Thyroid gland (tissue), 4 donors: Measurements from ENCODE around the gene PCBP3. TPM values are rescaled to one million over a fixed set of nuclear protein-coding genes. Genes with fewer than 3 reads are reported as not detected.

Experiments
- DNase-seq, 2 donors: peaks; one replicate each; pipeline ENCODE4 v3.0.0-alpha.2; 2019
- H3K27ac ChIP-seq, 3 donors: fragments of 200-600 bp; sonication (generic); 1 replicate in 2 of 3; 2 replicates in 1 of 3; pipeline ENCODE4 v1.5.1; 2016 to 2019; ENCODE audit warnings: mild to moderate bottlenecking in 1 of 3, moderate library complexity in 1 of 3
- H3K27me3 ChIP-seq: fragments of 200-600 bp; sonication (generic); one replicate; pipeline ENCODE4 v1.5.1; 2019
- H3K36me3 ChIP-seq, 2 donors: fragments of 200-600 bp; sonication (generic); one replicate each; pipeline ENCODE4 v1.5.1; 2016 to 2019
- H3K4me1 ChIP-seq, 2 donors: fragments of 200-600 bp; sonication (generic); one replicate each; pipeline ENCODE4 v1.5.1; 2017 to 2019
- H3K4me3 ChIP-seq, 3 donors: fragments of 200-600 bp; sonication (generic); replicated peaks in 1 of 3; 1 replicate in 2 of 3; 2 replicates in 1 of 3; pipeline ENCODE4 v1.5.1; 2016; ENCODE audit warnings: mild to moderate bottlenecking in 1 of 3
- H3K9me3 ChIP-seq: fragments of 200-600 bp; sonication (generic); one replicate; pipeline ENCODE4 v1.5.1; 2017
- CTCF ChIP-seq, 6 experiments: fragments of 200-600 bp in 3 of 6; fragments of 450-650 bp in 3 of 6; sonication (generic) in 3 of 6; IDR thresholded peaks; one replicate each; pipeline ENCODE4 v1.5.1; 2016 to 2019; ENCODE audit warnings: antibody characterized with exemption in 6 of 6, mild to moderate bottlenecking in 2 of 6, inconsistent platforms in 1 of 6, moderate library complexity in 1 of 6
- POLR2A ChIP-seq, 2 donors: fragments of 450-650 bp; IDR thresholded peaks; one replicate each; pipeline ENCODE4 v1.6.1; 2017; ENCODE audit warnings: antibody characterized with exemption in 2 of 2, mild to moderate bottlenecking in 2 of 2, moderate library complexity in 1 of 2
- WGBS, 2 donors: methylation state at CpG; one replicate each; pipeline ENCODE4 v1.1.5; 2017; 5-methylcytosine and 5-hydroxymethylcytosine counted together
- intact Hi-C: fragments of 100-400 bp; cut with DNase I; formaldehyde crosslinking; loops from one replicate; pipeline ENCODE4 v1.15.1; 2023
- total RNA-seq, 4 donors: library from RNA; depleted of rRNA; stranded (reverse); fragments of >200 nt; gene quantifications; one replicate each; pipeline ENCODE4 v1.2.3, GENCODE V29; 2016

Gene PCBP3
- total RNA-seq, 4 donors from 2014 or later, result 0.33 to 0.98 (median 0.54) TPM; not detected in 1

GRCh38 chr21:45935628-45936027 lies 292.1 kb downstream of the PCBP3 start:
- H3K4me1 ChIP-seq, result no peaks in the 10 kb centered on the region
- no peak overlapping the region for H3K4me3 ChIP-seq
- no peaks in the 10 kb centered on the region for H3K9me3 ChIP-seq
- H3K27ac ChIP-seq, result no peak overlapping the region
- H3K27me3 ChIP-seq, result no peaks in the 10 kb centered on the region
- TF ChIP-seq POLR2A (IDR thresholded peaks at IDR 0.05) (no peak), CTCF (IDR thresholded peaks at IDR 0.05) (no peak)
- no peak for DNase-seq
- H3K36me3 ChIP-seq, result no peaks in the 10 kb centered on the region
- intact Hi-C loops, result no loop called here
- WGBS, 2 donors, result 78 to 89% methylated on average over 3 of the region's 3 CpGs

- no peak for DNase-seq
- H3K9me3 ChIP-seq, result no peaks in the 10 kb centered on the region
- no peaks in the 10 kb centered on the region for H3K4me1 ChIP-seq
- WGBS, 2 donors, result 89 to 91% methylated on average over 13 to 15 of the region's 17 CpGs
- no peaks in the 10 kb centered on the region for H3K36me3 ChIP-seq
- H3K27ac ChIP-seq, result no peak overlapping the region
- intact Hi-C loops, result no loop called here
- no peaks in the 10 kb centered on the region for H3K27me3 ChIP-seq
- TF ChIP-seq POLR2A (IDR thresholded peaks at IDR 0.05) (no peak), CTCF (IDR thresholded peaks at IDR 0.05) (no peak)
- H3K4me3 ChIP-seq, result no peak overlapping the region
Measured at GRCh38 chr21:45937721-45938452, 294.4 kb downstream of the PCBP3 start.

- H3K27me3 ChIP-seq, result no peaks in the 10 kb centered on the region
- 88 to 89% methylated on average over 1 of the region's 1 CpG for WGBS, 2 donors
- no peak overlapping the region for H3K4me3 ChIP-seq
- TF ChIP-seq CTCF (IDR thresholded peaks at IDR 0.05) (no peak), POLR2A (IDR thresholded peaks at IDR 0.05) (no peak)
- H3K36me3 ChIP-seq, result no peaks in the 10 kb centered on the region
- intact Hi-C loops, result no loop called here
- no peak for DNase-seq
- no peaks in the 10 kb centered on the region for H3K4me1 ChIP-seq
- no peaks in the 10 kb centered on the region for H3K9me3 ChIP-seq
- H3K27ac ChIP-seq, result no peak overlapping the region
Measured at GRCh38 chr21:45938453-45938755, 294.9 kb downstream of the PCBP3 start.

- Histone ChIP-seq H3K27me3 (no peaks in the 10 kb centered on the region), H3K27ac (no peak overlapping the region), H3K4me1 (no peaks in the 10 kb centered on the region), H3K36me3 (no peaks in the 10 kb centered on the region), H3K9me3 (no peaks in the 10 kb centered on the region), H3K4me3 (no peak overlapping the region)
- DNase-seq, result no peak
- TF ChIP-seq POLR2A (IDR thresholded peaks at IDR 0.05) (no peak), CTCF (IDR thresholded peaks at IDR 0.05) (no peak)
- 89 to 94% methylated on average over 11 to 16 of the region's 17 CpGs for whole genome bisulfite sequencing, 2 donors
- intact Hi-C loops, result no loop called here
Measured at GRCh38 chr21:45938811-45939520, 295.4 kb downstream of the PCBP3 start.

GRCh38 chr21:45939521-45940045 lies 296.1 kb downstream of the PCBP3 start:
- H3K36me3 ChIP-seq, result no peaks in the 10 kb centered on the region
- H3K9me3 ChIP-seq, result no peaks in the 10 kb centered on the region
- 86 to 92% methylated on average over 2 to 10 of the region's 15 CpGs for WGBS, 2 donors
- H3K4me3 ChIP-seq, result no peak overlapping the region
- intact Hi-C loops, result no loop called here
- no peak for TF ChIP-seq CTCF (IDR thresholded peaks at IDR 0.05)
- TF ChIP-seq POLR2A (IDR thresholded peaks at IDR 0.05), result no peak
- H3K4me1 ChIP-seq, result no peaks in the 10 kb centered on the region
- no peaks in the 10 kb centered on the region for H3K27me3 ChIP-seq
- H3K27ac ChIP-seq, result no peak overlapping the region
- DNase-seq, result no peak
